Measurements from ENCODE around the gene OR6K2.
"Not testable (repeated sequence)": the region's sequence is repeated elsewhere in the genome, so short reads cannot be mapped to it uniquely, and the experiment has no call there.

OR6K2 gene

GRCh38 chr1:158691907-158692306 is 8.5 kb downstream of the OR6K2 start:
- Mint-ChIP-seq H3K4me3 (no peak overlapping the region), H3K4me1 (ENCODE audit: low read depth) (no peaks in the 10 kb centered on the region), H3K27ac (no peak overlapping the region), H3K9me3 (ENCODE audit: low read depth) (no peaks in the 10 kb centered on the region), H3K27me3 (peaks cover 5% of the 10 kb centered on the region), H3K36me3 (no peaks in the 10 kb centered on the region)

GRCh38 chr1:158691149-158691548 is 9.3 kb downstream of the OR6K2 start:
- H3K9me3 Mint-ChIP-seq (ENCODE audit: low read depth); H3K36me3 Mint-ChIP-seq: not testable (repeated sequence)

DNA sequence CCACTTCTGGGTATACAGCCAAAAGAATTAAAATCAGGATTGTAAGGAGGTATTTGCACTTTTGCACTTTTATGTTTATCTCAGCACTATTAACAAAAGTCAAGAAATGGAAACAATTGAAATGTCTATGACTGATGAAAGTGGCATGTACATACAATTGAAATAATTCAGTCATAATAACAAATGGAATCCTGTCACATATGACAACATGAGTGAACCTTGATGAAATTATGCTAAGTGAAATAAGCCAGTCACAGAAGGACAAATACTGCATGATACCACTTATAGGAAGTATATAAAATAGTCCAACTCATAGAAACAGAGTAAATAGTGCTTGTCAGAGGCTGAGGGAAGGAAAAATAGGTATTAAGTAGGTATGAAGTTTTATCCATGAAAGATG is 10.6 kb downstream of the OR6K2 start:
- Mint-ChIP-seq H3K36me3 (no peaks in the 10 kb centered on the region), H3K4me1 (ENCODE audit: low read depth) (no peaks in the 10 kb centered on the region), H3K9me3 (ENCODE audit: low read depth) (no peaks in the 10 kb centered on the region), H3K4me3 (no peak overlapping the region), H3K27me3 (peaks cover 4% of the 10 kb centered on the region), H3K27ac (no peak overlapping the region)

More at GRCh38 chr1:158691149-158691548, 9.3 kb downstream of the OR6K2 start:
- H3K4me3 Mint-ChIP-seq; H3K27me3 Mint-ChIP-seq; H3K4me1 Mint-ChIP-seq (ENCODE audit: low read depth); H3K27ac Mint-ChIP-seq: not testable (repeated sequence)

DNA sequence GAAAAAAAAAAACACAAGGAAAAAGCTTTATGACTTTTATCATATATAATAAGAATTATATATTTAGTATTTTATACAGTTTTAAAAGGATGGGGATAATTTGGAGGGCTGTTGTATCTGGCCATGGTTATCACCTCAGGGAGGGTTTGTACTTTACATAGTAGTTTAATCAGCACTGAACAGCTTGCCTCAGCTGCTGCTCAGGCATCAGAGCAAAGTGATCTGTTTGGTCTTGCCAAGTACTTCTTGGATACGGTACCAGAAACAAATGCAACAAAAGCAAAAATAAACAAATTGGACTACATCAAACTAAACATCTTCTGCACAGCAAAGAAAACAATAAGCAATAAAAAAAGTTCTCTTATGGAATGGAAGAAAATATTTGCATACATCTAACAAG is 11.3 kb downstream of the OR6K2 start:
- H3K4me1 Mint-ChIP-seq (ENCODE audit: low read depth): no peaks in the 10 kb centered on the region
- H3K36me3 Mint-ChIP-seq: no peaks in the 10 kb centered on the region
- H3K9me3 Mint-ChIP-seq (ENCODE audit: low read depth): no peaks in the 10 kb centered on the region
- no peak overlapping the region for H3K4me3 Mint-ChIP-seq
- H3K27me3 Mint-ChIP-seq: peaks cover 3% of the 10 kb centered on the region
- no peak overlapping the region for H3K27ac Mint-ChIP-seq

DNA sequence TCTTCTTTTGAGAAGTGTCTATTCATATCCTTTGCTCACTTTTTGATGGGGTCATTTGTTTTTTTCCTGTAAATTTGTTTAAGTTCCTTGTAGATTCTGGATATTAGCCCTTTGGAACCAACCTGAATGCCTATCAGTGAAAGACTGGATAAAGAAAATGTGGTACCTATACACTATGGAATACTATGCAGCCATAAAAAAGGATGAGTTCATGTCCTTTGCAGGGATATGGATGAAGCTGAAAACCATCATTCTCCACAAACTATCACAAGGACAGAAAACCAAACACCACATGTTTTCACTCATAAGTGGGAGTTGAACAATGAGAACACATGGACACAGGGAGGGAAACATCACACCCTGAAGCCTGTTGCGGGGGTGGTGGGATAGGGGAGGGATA is 12.1 kb downstream of the OR6K2 start:
- not testable (repeated sequence) for H3K27me3 Mint-ChIP-seq; H3K36me3 Mint-ChIP-seq; H3K27ac Mint-ChIP-seq; H3K4me1 Mint-ChIP-seq (ENCODE audit: low read depth); H3K4me3 Mint-ChIP-seq; H3K9me3 Mint-ChIP-seq (ENCODE audit: low read depth)

GRCh38 chr1:158687037-158687436 is 13.4 kb downstream of the OR6K2 start:
- Mint-ChIP-seq H3K4me3 (no peak overlapping the region), H3K27me3 (peaks cover 8% of the 10 kb centered on the region), H3K4me1 (ENCODE audit: low read depth) (no peaks in the 10 kb centered on the region), H3K36me3 (no peaks in the 10 kb centered on the region), H3K9me3 (ENCODE audit: low read depth) (no peaks in the 10 kb centered on the region), H3K27ac (no peak overlapping the region)

DNA sequence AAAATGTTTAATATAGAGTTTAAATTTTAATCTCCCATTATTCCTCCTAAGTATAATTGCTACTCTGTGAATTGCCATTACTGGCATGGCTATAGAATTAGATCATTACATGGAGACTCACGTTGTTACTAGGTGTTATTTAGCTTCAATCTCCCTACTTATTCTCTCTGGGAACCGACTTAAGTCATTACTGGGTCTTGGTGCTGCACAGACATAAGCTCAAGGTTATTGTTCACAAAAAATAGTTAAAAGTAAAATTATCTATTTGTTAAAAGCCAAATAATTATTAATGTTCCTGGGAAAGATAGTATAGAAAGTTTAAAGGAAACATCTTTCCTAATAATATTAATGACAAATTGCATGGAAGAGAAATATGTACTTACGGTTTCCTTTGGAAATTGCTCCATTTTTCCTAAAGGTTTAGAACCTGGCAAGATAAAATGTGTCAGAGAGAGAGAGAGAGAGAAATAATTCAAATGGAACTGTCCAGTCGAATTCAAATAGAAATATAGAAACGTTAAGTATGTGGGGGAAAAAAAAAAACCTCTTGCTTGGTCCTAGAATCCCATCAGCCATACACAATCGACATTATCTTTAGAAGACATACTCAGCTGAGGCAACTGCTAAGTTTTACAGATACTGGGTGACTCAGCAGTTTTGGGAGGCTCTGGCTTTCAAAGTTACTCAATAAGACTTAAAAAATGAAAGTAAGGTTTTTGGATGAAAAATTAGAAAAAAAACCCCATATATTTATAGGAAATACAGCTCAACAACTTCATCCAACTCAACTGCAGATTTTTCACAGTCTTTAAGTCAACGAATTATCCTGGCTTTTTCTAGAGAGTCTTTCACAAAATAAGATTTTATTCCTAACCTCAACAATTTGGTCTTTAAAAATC is 14.1 kb downstream of the OR6K2 start, which contains the start of gene SPTA1:
TSS of gene SPTA1 (minus strand) at position 605 of the 899 bp plus-strand sequence. CDS start at position 407, 198 bp downstream.
- H3K4me1 Mint-ChIP-seq (ENCODE audit: low read depth): no peaks in the 10 kb centered on the region
- peaks cover 11% of the 10 kb centered on the region for H3K27me3 Mint-ChIP-seq
- no peak within 1 kb of the TSS for H3K4me3 Mint-ChIP-seq
- H3K36me3 Mint-ChIP-seq: no peaks in the 10 kb centered on the region
- no peaks in the 10 kb centered on the region for H3K9me3 Mint-ChIP-seq (ENCODE audit: low read depth)
- H3K27ac Mint-ChIP-seq: no peak within 1 kb of the TSS

DNA sequence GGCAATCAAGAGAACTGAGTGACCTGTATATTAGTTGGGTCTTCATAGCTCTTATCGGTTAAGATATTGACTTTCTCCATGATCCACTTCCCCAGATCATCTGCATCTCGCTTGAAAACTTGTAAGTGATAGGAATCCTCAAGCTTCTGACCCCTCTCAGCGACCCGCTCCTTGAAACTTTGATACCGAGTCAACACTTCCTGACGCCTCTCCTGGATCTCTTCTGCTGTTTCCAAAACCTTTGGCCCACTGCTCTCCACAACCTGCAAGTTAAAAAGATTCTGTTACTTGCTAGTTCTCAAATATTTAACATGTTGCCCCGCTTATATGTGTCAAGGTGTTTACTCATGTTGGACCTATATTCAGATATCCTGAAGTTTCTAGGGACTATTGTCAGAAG is 15.4 kb downstream of the OR6K2 start:
- peaks cover 11% of the 10 kb centered on the region for H3K27me3 Mint-ChIP-seq
- no peaks in the 10 kb centered on the region for H3K36me3 Mint-ChIP-seq
- H3K9me3 Mint-ChIP-seq (ENCODE audit: low read depth): no peaks in the 10 kb centered on the region
- H3K4me3 Mint-ChIP-seq: no peak overlapping the region
- H3K4me1 Mint-ChIP-seq (ENCODE audit: low read depth): no peaks in the 10 kb centered on the region
- no peak overlapping the region for H3K27ac Mint-ChIP-seq

DNA sequence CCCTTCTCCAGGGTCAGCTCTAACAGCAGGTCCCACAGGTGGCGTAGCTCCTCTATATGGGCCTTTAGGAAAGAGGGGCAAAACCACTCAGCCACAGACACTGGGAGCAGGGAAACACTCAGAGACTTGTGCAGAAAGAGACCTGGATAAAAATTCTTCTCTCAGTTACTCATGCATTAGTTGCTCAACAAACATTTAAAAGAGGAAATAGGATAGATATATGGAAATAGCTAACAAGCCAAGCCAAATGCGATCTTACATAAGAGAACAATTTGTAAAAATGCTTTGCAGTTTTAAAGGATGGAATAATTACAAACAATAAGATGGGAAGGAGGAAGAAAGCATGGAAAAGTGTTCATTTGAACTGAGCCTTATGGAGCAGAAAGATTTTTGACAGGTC is 18.8 kb downstream of the OR6K2 start:
- no peaks in the 10 kb centered on the region for H3K4me1 Mint-ChIP-seq (ENCODE audit: low read depth)
- H3K27me3 Mint-ChIP-seq: peaks cover 11% of the 10 kb centered on the region
- H3K4me3 Mint-ChIP-seq: no peak overlapping the region
- no peak overlapping the region for H3K27ac Mint-ChIP-seq
- no peaks in the 10 kb centered on the region for H3K9me3 Mint-ChIP-seq (ENCODE audit: low read depth)
- no peaks in the 10 kb centered on the region for H3K36me3 Mint-ChIP-seq

GRCh38 chr1:158679289-158679688 is 21.2 kb downstream of the OR6K2 start:
- no peak overlapping the region for H3K27ac Mint-ChIP-seq
- no peaks in the 10 kb centered on the region for H3K9me3 Mint-ChIP-seq (ENCODE audit: low read depth)
- H3K4me3 Mint-ChIP-seq: no peak overlapping the region
- H3K36me3 Mint-ChIP-seq: no peaks in the 10 kb centered on the region
- H3K27me3 Mint-ChIP-seq: peaks cover 10% of the 10 kb centered on the region
- H3K4me1 Mint-ChIP-seq (ENCODE audit: low read depth): no peaks in the 10 kb centered on the region

- Mint-ChIP-seq H3K4me1 (ENCODE audit: low read depth) (no peaks in the 10 kb centered on the region), H3K27ac (no peak overlapping the region), H3K36me3 (no peaks in the 10 kb centered on the region), H3K4me3 (no peak overlapping the region), H3K9me3 (ENCODE audit: low read depth) (no peaks in the 10 kb centered on the region), H3K27me3 (peaks cover 5% of the 10 kb centered on the region)
Measured at GRCh38 chr1:158675563-158676323, 24.7 kb downstream of the OR6K2 start.

DNA sequence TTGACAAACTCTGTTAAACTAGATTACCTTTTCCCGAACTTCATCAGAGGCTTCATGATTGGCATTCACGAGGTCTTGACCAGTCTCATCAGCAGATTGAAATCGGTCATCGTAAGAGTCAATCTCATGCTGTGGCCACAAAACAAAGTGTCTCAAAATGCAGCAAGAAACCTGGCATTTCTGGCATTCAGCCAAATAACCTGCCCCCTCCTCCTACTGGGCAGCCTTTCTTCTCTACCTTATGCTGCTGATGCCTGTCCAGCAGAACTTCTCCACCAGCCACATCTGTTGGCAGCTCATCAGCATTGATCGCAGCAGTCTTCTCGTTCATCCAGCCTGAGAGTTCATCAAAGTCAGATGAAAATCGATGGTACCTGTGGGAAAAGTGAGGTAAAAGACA is 26.1 kb downstream of the OR6K2 start:
- Mint-ChIP-seq H3K4me3 (no peak overlapping the region), H3K4me1 (ENCODE audit: low read depth) (no peaks in the 10 kb centered on the region), H3K27me3 (peaks cover 5% of the 10 kb centered on the region), H3K9me3 (ENCODE audit: low read depth) (no peaks in the 10 kb centered on the region), H3K27ac (no peak overlapping the region), H3K36me3 (no peaks in the 10 kb centered on the region)

DNA sequence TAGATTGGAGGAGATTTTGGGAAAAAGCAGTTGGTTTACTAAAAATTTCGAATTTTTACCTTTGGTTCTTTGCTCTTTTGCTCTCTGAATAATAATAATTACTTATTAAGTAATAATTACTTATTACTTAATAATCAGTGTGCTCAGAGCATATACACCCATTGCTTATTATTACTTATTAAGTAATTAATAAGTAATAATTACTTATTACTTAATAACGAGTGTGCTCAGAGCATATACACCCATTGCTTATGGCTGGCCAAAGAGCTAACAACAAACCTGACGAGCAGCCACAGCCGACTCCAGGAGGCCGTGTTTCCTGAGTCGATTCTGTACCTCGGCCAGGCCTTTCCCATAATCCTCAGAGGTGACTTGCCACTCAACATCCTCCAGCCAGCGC is 34.4 kb downstream of the OR6K2 start:
- H3K4me1 Mint-ChIP-seq (ENCODE audit: low read depth): no peaks in the 10 kb centered on the region
- no peaks in the 10 kb centered on the region for H3K27me3 Mint-ChIP-seq
- H3K36me3 Mint-ChIP-seq: no peaks in the 10 kb centered on the region
- no peak overlapping the region for H3K27ac Mint-ChIP-seq
- no peaks in the 10 kb centered on the region for H3K9me3 Mint-ChIP-seq (ENCODE audit: low read depth)
- no peak overlapping the region for H3K4me3 Mint-ChIP-seq

- no peak overlapping the region for H3K4me3 Mint-ChIP-seq
- H3K36me3 Mint-ChIP-seq: no peaks in the 10 kb centered on the region
- peaks cover 2% of the 10 kb centered on the region for H3K27me3 Mint-ChIP-seq
- no peak overlapping the region for H3K27ac Mint-ChIP-seq
- H3K9me3 Mint-ChIP-seq (ENCODE audit: low read depth): no peaks in the 10 kb centered on the region
- peaks cover 2% of the 10 kb centered on the region for H3K4me1 Mint-ChIP-seq (ENCODE audit: low read depth)
Measured at GRCh38 chr1:158654571-158654970, 45.9 kb downstream of the OR6K2 start.

DNA sequence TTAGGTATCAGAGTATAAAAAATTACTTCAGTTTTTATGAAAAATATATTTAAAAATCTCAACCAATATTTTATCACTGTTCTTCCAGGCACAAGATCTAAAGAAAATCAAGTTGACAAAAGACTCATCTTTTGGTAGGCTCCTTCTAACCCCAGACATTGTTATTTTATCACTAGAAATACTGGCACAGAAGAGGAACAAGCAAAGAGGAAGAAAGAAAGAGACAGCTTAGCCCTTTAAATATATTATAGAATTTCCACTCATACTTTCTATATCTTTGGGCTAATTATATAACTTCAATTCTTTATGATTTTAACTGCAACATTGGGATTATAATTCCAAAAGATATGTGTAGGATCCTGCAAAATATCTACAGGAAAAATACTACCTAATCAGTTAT is 46.4 kb downstream of the OR6K2 start:
- Mint-ChIP-seq H3K9me3 (ENCODE audit: low read depth) (no peaks in the 10 kb centered on the region), H3K4me3 (no peak overlapping the region), H3K36me3 (no peaks in the 10 kb centered on the region), H3K27me3 (peaks cover 2% of the 10 kb centered on the region), H3K4me1 (ENCODE audit: low read depth) (peaks cover 2% of the 10 kb centered on the region), H3K27ac (no peak overlapping the region)
